GM18508 (cell line): ENCODE results near the gene LUZP1.
A peak's percentile ranks its signal among the peaks of the same experiment; 100 is the strongest.

Experiments
- ATAC-seq: cut with Tn5 transposase; IDR thresholded peaks from one replicate; pipeline ENCODE4 v1.9.1; 2021; ENCODE audit warnings: moderate number of reproducible peaks; ENCODE audit not compliant: insufficient read depth, unreplicated experiment

LUZP1 gene

DNA sequence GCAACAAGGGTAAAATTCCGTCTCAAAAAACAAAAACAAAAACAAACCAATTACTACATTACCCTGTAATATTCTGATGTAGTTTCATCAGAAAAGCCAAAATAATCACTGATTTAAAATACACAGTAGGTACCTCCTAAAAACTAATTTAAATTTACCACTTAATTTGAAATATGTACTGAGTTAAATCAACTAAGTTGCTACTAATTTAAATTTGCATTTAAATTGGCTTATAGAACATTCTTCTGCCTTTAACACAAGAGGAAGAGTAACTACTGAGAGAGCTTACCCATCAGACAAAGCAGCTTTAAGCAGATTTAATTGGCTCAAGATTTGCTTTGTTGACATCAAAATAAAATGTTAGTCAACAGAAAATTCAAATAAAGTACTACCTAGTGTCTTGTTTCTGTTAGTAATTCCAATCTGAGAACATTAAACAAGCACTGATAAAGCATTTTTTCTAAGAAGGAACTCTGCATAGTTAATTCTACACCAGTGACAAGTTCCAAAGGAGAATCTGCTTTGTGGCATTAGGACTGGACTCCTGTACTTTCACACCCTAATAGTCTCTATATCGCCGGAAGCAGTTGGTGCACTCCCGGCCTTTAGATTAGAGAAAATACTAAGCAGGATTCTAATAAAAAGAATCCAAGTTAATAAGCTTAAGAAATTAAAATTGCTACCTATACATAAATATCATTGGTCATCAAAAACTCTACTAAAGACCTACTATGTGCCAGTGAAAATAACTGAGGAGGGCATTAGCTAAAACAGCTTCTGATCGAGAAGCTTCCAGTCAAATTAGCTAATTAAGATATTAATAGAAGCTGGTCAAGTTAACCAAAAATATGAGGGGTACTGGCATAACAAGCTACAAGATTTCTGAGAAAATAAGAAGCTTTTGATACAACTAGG lies 8.4 kb downstream of the LUZP1 start:
- no peak for ATAC-seq

DNA sequence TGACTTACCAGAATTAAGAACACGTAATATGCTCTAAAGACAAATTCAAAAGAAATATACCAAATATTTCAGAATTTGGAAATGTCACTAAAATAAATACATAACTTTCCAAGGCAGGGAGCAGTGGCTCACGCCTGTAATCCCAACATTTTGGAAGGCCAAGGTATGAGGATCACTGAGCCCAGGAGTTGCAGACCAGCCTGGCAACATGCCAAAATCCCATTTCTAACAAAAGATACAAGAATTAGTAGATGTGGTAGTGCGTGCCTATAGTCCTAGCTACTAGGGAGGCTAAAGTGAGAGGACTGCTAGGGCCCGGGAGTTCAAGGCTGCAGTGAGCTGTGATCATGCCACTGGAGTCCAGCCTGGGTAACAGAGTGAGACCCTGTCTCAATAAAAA lies 11.7 kb downstream of the LUZP1 start:
- no peak for ATAC-seq

DNA sequence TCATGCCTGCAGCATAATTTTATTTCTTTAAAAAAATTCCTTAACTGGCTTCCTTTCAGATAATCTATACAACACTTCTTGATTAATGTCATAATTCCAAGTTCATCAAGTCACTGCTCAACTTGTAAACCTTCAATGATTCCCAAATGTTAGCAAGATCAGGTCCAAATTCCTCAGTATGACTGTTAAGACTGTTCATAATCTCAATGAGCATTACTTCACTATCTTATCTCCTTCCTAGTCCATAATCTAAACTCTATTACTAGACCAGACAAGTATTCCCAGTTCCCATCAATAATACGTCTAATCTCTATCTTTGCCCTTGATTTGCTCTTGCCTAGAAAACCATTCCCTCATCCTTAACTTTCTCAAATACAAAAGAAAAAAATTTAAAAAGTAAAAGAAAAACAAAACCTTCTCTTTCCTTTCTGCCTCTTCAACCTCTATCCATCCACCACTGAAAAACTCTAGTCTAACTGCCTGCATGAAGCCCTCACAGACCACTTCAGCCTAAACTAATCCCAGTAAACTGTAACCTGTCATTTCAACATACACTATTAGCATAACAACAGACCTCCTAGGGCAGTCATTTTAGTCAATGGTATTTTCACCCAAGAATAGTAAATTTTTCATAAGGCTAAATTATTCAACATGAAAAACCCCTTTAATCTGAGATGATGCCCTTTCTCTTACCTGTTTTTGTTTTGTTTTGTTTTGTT lies 15.5 kb downstream of the LUZP1 start:
- no peak for ATAC-seq

DNA sequence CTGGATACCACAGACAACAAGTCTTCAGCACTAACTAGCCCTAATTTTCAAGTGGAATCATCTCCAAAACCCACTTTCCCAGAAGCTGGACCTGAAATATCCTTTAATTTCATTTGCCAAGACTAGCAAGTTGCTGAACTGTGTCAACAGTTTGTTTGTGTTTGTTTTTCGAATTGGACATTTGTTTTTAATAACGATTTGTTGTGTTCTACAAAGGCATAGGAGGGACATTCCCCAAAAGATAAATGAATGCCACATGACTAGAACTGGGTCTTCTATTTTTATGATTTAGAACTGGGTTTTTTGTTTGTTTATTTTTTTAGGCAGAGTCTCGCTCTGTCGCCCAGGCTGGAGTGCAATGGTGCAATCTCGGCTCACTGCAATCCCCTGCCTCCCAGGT lies 17.9 kb downstream of the LUZP1 start:
- ATAC-seq: no peak

DNA sequence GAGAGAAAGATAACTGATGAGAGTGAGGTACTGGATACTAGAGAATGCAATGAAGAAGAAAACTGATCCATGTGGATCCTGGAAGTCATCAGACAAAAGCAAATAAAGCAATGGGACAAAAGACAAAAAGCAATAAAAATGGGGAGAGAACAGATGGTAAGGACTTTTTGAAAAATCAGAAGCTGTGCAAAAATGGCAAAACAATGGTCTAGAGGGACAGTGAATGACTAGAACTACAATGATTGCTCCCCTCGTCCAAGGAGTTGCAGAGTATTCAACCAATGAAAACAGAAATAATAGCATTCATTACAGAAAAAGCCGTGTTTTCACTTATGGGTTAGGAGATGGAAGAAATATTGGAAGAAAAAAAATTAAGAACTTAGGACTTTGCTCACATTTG lies 18.5 kb downstream of the LUZP1 start:
- ATAC-seq: no peak

DNA sequence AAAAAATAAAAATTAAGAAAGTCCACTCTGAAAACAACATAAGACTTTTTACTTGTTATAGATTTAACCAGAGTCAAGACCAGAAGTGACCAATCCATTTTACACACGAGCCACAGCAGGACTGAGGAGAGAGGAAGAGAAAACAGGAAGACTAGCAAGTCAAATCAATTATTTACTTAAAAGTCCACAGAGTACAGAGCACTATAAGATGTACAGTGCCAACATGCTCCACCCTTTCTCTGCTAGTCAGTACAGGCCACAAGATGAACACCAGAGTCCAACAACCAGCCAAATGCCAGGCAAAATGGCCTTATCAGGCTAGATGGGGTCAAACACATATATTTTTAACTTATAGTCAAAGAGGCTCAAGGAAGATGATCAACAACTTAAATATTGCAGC lies 19.5 kb downstream of the LUZP1 start:
- peak; percentile 53 for ATAC-seq

DNA sequence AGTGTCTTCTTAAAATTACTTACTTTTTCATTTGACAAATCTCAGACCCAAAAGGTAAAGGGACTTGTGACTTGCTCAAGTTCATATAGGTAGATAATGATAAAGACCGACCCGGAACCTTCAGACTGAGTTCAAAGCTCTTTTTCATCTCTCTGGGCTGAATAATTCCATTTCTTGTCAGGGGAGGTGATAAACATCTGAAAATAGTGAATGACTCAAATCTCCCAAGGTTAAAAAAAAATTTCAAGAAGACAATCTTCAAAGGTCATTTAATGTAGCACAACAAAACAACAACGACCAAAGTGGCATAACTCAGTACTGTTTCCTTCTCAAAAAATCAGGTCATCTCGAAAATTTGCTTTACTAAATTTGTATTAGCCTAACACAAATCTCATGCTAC lies 20.6 kb downstream of the LUZP1 start:
- ATAC-seq: no peak

DNA sequence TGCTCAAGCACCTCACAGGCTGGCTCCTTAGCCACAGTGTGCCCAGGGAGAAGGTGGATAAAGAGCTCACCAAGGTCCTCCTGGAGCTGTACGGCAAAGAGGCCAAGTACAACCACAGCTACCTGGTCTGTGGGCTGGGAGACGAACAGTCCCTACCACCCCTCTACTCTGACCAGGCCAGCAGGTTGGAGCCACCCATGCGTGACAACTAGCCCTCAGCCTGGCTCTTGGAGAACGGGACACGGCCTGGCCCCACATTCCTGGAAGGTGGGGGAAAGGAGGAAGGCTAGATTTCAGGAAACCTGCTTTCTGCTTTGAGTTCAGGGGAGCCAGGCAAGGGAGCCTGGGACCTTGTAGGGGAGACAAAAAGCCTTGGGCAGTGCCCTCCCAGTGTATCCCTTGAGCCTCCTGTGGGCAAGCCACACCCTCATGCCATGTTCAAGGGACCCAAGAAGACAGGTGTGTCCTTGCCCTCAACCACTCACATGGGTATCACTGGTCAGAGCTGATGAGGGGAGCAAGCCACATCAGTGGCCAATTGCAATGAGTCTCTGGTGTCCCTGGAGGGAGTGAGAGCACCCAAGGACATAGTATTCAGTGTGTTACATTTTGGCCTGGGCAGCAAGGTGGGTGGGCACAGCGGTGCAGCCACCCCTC lies 27.6 kb downstream of the LUZP1 start:
- ATAC-seq: no peak

DNA sequence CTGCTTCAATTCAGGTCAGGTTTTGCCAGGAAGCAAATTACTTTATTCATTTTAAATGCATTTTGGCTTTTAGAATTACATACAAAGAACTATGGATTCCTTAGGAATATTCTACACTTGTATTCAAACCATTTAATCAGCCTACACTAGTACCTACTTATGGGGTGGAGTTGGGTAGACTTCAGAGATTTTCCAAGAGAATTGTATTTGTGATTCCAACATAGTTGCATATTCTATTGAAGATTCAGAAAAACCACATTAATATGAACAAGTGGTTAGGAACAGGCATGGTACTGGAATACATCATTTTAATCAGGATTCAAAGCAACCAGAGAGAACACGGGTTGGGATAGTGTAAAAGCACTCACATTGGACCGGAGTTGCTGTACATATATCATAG lies 33.4 kb downstream of the LUZP1 start:
- ATAC-seq: no peak

DNA sequence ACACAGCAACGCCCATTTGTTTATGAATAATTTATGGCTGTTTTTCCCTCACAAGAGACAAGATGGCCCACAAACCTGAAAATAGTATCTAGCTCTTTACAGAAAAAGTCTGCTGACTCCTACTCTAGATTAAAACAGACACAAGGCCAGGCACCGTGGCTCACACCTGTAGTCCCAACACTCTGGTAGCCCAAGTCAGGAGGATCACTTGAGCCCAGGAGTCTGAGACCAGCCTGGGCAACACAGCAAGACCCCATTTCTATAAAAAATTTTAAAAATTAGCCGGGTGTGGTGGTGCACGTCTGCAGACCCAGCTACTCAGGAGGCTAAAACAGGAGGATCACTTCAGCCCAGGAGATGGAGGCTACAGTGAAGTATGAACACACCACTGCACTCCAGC lies 34.6 kb downstream of the LUZP1 start:
- ATAC-seq: no peak

DNA sequence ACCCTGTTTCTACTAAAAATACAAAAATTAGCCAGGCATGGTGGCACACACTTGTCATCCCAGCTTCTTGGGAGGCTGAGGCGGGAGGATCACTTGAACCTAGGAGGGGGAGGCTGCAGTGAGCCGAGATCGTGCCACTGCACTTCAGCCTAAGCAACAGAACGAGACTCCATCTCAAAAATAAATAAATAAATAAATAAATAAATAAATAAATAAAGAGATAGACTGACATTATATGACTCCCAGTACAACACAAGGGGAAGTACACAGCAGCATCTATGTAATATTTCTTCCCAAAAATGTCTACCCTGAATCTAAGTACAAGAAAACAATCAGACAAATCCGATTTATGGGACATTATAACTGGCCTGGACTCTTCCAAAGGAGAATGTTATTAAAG lies 35.1 kb downstream of the LUZP1 start:
- no peak for ATAC-seq

DNA sequence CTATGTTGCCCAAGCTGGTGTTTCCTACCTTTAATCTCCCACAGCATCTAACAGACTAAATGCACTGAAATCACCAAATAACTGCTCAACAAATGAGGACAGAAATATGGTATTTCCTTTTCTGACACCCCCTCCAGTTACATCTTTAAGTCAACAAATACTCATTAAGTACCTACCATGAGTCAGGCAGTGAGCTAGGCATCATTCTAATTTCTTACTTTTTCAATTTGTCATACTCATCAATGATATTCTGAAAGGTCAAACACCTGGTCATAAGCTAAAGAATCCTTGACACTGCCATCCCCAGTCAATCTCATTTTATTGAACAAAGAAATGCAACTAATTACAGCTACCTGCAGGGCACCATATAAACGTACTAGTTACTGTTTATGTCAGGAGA lies 36.6 kb downstream of the LUZP1 start:
- no peak for ATAC-seq

DNA sequence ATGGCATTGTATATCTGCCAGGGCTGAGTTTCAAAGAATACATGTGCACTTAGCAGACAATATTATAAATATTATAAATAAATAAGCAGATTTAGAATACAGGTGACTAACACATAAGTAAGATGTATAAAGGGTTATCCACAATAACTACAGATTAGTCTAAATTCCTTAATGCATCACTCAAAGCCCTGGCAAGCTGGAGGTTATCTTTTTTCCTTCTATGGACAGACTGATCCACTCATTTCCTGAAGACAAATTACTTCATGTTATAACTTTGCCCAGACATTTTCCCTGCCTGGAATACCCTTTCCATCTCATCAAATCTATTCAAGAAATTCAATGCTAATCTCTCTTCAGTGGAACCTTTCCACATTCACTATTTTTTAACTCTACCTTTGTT lies 38.8 kb downstream of the LUZP1 start:
- no peak for ATAC-seq

DNA sequence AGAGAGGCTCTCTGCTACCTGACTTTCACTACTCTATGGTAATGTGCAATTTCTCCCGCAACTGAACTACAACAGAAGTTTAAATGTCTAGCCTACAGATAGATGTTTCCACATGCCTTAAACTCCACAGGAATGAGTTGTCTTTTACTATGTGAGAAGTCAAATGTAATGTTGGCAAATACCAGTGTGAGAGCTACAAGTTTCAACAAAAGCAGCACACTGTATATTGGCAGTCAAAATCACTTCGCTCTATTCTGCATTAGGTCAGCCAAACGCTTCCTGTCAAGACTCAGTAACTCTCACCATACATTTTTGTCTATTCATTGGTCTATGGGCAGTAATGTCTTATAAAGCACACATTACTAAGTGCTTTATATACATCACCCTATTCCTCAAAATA lies 41.9 kb downstream of the LUZP1 start:
- no peak for ATAC-seq

DNA sequence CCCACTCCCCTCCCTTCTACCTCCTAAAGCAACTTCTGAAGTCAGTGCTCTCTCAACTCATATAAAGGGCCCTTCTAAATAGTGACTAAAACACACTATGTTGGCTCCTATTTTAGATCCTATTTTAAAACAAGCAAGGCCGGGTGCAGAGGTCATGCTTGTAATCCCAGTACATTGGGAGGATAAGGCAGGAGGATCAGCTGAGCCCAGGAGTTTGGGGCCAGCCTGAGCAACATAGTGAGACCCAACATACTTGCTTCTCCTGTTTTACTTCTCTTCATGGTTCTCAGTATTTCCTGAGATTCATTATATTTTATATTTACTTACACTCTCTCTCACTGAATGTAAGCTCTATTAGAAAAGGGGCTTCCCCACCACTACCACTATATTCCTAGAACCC lies 42.5 kb downstream of the LUZP1 start:
- no peak for ATAC-seq

DNA sequence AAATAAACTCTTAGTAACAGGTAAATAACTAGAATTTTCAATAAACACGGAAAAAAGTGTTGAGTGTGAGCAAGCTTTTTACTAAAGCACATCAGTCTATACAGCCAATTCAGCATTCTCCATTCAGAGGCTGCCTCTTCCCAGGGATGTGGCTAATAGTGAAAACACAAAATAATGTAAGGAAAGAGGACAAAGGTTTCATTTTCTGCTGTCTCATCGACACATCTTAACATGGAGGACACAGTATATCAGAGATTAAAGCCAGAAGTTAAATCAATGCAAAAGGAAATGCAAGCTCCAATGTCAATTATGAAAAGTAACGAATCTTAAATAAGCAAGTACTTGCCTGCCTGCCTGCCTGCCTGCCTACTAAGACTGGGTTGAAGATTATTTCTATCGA lies 43.2 kb downstream of the LUZP1 start:
- ATAC-seq: no peak

DNA sequence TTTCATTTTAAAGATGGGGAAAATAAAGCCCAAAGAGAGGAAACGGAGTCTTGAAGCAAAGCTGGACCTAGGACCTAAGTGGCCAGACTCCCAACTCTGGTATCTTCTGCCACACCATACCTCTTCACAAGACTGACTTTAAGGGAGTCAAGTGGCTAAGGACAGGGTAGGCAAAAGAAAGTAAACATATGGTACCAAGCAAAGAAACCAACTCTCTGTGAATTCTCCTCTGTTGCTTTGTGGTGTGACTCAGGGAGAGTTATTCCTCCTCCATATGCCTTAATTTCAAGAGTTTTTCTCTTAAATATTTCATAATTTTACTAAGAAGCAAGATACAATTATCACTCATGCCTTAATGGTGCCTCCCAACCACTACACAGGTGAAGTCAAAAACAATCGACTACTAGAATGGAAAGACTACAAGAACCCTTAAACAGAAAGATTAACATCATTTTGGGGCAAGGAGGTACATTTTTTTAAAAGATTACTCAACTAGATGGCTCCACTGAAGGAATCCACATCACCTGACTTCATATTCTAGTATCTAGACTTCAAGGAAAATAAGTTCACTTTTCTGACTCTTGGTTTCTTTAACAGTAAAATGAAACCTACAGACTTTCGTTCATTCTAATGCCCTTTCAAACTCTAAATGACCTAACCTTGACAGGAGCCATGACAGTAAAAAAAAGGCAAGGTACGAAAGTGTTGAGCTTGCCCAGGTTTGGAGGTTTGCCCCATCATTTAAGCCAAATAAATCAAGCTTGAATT lies 44.2 kb downstream of the LUZP1 start:
- no peak for ATAC-seq

DNA sequence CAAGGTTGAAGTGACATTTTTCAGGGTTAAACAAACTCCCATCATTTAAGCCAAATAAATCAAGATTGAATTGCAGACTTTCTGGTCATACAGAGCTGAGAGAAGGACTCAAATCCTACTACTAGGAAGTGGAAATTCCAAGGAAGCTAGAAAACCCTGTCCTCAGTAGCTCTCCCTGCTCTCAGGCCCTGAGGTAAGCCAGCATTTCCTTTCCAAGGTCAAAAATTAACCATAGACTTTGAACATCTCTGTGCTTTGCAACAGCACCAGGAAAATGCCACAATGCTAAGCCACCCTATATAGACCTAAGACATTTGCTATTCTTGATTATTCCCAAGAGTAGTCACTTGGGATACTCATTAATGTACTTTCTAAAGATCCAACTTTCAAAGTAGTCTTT lies 45.1 kb downstream of the LUZP1 start:
- no peak for ATAC-seq

DNA sequence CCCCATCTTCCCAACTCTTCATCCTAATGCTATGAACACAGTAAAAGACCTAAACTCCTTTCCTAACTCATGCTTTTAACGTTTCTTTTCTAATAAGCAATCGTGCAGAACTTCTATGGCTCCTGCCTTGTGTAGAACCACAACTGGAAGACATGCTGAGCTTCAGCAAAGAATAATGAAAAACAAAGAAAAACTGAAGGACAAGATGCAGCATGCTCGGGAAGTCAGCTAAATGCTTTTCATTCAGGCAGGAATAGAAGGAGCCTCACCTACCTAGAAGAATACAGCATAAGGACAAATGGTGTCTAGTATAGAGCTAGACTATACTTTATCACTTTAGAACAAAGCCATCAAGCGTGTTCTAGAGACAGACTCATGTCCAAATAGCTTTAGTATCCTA lies 45.9 kb downstream of the LUZP1 start:
- ATAC-seq: no peak

DNA sequence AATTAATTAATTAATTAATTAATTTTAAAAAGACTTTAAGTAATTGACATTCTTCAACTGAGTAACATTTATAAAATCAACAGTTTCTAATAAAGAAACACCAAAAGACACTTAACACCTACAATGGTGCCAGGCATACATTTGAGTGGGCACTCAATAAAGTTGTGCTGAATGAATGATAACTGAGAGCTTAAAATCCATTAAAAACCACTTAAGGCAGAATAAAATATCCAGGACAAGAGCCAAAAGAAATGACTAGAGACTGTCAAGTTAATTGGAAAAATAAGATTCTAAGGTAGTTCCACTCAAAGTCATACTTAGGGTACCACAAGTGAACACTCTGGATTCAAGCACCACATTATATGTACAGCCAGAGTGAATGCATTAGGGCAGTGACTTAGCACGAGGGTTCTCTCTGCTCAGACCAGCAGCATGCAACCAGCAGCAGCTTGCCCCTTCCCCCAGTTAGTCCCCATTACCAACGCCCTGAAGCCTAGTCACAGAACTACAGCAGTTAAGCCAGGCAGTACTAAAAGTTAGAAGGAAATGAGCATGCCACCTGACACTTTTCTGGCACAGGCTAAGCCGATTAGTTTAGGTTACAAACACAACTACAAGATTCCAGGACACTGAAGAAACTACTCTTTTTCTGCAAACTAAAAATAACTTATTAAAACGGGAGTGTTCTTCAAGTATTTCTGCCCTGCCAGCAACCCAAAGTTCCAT lies 46.5 kb downstream of the LUZP1 start:
- ATAC-seq: no peak
